ENCODE results near the gene TRAK1.

TRAK1 gene

DNA sequence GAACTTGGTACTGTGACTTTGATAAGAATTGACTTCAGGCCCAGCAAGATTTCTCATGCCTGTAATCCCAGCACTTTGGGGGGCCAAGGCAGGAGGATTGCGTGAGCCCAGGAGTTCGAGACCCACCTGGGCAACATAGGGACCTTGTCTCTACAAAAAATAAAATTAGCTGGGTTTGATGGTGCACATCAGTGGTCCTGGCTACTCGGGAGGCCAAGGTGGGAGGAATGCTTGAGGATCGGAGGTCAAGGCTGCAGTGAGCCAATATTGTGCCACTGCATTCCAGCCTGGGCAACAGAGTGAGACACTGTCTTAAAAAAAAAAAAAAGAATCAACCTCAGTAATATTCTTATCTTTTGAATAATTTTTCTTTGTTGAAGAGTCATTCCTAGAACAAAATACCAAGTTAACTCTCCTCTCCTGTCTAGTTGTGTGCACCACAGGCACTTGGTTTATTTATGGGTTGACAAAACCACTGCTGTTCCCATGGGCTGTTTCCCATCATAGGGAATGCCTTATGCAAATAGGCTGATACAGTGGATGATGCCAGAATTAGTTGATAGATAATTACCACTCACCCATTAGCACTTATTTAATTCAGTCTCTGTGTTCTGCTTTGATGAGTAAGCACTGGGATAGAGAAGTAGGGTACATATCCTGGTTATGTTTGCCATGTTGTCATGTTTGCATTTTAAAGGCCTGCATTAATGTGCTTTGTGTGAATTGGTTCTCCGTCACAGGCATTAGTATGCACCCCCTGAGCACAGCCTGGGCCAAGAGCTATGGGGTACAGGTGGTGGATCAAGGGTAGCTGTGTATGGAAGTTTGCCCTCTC, 32.9 kb downstream of the TRAK1 start:
- no peak for DNase-seq (ENCODE audit: low spot score)

DNA sequence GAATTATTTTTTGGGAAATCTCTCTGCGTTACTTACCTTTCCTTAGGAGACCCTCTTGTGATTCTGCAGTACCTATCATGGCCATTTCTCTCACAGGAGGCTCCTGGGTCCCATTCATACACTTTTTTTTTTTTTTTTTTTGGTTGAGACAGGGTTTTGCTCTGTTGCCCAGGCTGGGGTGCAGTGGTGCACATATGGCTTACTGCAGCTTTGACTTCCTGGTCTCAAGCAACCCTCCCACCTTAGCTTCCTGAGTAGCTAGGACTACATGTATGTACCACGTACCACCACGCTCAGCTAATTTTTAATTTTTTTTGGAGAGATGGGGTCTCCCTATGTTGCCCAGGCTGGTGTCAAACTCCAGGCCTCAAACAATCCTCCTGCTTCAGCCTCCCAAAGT, 36.1 kb downstream of the TRAK1 start:
- no peak for DNase-seq (ENCODE audit: low spot score)

DNA sequence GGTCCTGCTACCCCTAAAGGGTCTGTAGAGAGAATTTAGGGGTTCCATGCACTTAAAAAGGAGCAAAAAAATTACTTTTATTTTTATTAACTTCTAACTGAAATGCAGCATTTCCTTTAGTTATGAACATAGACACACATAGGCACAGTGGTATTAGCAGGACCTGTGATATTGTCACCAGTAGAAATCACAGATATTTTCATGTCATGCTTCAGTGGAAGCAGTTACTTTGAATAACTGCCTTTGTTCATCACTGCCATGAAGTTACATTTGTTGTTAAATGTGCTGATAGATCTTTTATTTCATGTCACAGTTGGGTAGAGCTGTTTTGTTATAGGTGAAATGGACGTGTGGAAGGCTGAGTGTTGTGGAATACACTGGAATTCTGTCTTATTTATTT, 37.4 kb downstream of the TRAK1 start:
- no peak for DNase-seq (ENCODE audit: low spot score)

DNA sequence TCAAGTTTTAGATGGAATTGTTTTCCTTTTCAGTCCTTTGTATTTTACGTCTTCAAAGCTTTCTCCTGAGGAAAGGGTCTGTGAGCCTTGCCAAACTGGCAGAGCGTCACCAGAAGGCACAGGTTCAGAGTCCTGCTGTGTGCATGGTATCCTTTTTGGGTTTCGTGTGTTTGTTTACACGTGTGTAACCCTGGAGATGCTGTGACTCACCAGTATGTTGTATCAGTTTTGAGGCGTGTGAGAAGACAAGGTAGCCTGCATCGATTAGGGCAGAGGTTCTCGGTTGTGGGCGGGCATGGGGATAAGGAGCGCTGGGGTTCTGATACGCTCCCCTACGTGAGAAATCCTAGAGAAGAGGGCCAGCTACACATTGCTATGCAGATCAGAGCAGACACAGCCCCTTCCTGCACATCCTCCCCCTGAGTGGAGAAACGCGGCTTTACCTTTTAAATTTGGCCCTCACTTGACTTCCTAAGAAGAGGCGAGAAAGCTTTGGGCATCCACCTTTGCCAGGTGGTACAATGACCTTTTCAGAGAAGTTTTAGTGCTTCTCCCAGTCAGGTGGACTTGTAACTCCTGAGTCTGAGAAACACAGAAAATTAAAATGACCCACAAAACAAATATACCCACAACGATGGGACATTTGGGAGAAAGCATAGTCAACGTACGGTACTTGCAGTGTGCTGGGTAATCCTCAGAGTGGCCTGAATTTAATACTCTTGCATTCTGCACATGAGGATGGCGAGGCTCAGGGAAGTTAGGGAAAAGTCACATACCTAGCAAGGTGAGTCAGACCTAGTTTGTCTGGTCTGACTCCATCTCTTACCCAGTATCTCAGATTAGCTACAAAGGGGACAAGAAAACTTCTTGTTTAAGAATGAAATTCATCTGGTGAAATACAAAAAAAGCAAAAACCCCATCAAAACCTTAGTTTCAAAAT, 38.1 kb downstream of the TRAK1 start:
- no peak for DNase-seq (ENCODE audit: low spot score)

DNA sequence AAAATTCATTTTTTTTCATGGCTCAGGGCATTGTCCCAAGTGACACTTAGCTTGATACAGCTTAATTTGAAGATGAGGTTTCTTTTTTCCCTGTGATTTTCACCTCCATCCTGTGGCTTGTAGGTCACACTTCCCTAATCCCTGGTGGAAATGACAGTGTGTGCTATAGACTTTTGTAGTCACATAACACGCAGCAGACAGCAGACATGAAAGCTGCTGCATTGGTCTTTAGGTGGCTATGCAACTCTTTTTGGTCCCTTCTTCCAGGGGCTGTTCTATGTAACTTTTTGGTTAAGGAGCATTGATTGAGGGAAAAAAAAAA, 38.8 kb downstream of the TRAK1 start:
- DNase-seq (ENCODE audit: low spot score) = no peak

DNA sequence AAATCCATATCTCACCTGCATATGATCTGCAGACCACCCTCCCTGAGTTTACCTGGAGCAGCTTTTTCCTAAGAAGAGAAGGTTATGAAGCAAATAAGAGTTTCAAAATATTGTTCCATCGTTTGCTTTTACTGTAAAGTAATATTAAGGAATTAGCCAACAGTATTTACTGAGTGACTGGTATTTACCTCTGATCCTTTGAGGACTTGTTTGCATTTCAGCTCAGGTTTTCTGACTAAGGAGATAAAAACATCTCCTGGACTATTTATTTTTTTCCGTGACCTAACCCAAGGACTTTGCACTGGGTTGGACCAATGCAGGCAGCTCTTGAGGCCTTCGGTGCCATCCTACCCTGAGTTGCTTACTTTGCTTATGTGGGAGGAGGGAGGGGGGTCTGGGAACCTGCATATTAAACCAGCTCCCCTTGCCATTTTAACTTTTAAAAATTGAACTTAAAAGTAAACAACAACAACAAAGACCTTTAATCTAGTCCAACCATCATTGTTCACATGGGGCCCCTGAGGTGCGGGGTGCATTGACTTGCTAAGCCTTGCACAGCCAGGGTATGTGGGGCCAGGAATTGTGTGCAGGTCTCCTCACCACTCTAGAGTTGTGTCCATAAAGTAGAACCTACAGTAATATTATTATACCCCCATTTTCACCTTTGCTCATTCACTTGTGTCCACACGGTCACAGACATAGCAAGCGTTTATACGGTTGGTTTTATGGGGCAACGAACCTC, 39.3 kb downstream of the TRAK1 start:
- no peak for DNase-seq (ENCODE audit: low spot score)

DNA sequence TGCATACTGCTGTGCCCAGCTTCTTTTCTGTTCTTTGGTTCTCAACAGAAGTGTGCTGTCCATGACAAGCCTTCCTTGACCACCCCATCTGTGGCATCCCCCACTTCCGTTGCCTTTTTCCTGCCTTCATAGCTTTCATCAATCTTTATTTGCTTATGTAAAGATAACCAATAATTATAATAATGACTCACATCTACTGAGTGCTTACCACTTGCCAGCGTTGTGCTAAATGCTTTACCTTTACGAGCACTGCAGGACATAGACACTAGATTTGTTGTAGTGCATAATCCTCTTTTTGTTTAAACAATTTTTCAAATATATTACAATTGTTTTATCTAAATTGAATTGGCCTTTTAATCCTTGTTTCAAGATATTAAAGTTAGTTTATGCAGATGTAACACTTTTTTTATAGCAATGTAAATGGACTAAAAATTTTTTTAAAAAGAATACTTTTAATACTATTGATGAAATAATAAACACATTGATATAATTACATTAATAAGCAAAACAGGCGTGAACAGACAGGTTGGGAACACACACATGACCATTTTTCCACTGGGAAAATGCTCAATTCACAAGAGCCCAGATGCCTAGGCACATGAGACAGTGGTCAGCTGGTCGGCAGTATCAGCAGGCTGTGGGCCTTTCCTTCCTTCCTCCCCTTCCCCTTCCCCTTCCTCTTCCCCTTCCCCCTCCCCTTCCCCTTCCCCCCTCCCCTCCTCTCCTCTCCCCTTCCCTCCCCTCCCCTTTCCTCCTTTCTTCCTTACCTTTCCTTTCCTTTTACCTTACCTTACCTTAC, 42.5 kb downstream of the TRAK1 start:
- DNase-seq (ENCODE audit: low spot score) = no peak

DNA sequence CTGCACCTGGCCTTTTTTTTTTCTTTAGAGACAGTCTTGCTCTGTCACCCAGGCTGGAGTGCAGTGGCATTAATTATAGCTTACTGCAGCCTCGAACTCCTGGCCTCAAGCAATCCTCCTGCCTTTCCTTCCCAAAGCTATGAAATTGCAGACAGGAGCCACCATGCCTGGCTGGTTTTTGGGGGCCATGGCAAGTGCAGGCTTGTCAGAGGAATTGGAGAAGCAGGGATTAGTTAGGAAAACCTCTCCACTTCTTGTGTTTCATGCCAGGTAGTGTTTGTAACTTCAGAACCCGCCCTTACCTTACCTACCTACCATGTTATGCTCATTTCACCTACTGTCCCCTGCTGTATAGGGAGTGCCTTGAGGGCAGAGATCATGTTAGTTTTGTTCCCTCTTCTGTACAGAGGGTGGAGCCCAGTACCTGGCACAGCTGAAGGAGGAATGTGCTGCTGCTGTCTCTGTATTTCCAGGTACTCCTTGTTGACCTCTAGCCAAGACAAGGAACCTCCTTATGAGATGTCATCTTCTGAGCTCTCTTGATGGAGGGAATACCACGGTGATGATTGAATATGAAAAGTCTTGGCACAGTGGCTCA, 43.8 kb downstream of the TRAK1 start:
- no peak for DNase-seq (ENCODE audit: low spot score)

DNA sequence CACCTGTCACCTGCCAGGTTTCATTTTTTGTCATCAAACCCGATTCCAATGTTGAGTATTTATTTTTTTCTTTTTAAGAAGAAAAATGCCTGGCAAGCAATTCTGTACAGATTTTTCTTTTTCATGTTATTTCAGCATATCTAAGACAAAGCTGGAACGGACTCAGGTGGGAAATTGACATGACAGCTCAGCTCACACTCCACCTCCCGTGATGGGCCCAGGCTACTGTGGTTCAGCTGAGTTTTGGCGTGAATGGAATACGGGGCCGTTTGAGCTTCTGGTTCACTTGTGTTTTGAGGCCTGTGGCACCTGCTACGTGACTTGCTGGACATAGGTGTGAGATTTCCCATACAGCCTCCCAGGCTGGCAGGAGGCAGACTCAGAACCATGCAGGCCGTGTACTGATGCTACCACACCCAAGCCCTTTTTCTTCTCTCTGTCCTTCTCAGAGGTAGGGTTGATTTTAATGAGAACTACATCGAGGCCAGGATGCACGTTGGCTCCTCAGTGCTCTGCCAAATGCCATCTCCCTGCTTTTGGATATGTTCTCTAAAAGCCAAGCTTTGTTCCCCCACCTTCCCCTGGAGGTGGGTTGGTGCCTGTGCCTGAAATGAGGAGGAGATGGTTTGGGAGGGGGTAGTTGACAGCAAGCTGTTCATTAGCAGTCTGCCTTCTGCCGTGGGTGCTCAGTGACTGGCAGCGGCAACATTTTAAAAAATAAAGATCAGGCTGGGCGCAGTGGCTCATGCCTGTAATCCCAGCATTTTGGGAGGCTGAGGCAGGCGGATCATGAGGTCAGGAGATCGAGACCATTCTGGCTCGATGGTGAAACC, 48.7 kb downstream of the TRAK1 start:
- no peak for DNase-seq (ENCODE audit: low spot score)

DNA sequence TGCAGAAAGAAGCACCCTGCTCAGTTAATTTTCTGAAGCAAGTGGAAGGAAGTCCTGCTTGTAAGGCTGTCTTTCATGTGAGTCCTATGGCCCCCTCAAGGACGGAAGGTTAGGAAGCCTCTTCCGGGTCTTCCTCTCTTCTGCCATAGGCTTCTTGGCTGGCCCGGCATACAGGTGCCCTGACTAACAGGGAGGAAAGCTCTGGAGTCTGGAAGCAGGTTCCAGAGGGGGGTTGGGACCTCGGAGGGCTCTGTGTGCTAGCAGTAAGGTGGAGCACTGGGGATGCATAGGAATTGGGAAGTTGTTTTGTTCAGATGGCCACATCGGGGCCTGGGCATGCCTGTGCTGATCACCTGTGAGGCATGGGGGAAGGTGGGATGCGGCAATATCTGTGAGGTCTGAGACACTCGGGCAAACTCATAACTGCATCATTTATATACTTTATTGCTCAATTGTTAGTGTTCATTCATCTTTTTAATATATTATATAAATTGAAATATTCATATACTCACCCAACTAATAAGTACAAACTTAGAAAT, 49.6 kb downstream of the TRAK1 start:
- DNase-seq (ENCODE audit: low spot score) = no peak

DNA sequence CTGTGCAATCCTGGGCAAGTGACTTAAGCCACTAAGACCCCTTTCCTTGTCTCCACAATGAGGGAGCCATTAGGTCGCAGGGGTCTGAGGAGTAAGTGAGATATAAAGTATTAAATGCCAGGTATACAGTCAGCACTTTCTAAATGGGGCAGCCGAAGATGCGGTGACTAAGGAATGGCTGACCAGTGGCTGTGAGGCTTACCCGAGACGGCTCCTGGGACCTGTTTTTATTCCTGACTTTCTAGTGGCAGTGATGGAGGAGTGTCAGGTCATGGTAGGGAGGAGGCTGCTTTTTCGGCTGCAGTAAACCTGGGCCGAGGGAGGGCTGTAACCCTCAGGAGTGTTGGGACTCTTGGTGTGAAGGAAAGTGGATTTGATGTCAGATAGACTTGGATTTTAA, 52.3 kb downstream of the TRAK1 start:
- no peak for DNase-seq (ENCODE audit: low spot score)

DNA sequence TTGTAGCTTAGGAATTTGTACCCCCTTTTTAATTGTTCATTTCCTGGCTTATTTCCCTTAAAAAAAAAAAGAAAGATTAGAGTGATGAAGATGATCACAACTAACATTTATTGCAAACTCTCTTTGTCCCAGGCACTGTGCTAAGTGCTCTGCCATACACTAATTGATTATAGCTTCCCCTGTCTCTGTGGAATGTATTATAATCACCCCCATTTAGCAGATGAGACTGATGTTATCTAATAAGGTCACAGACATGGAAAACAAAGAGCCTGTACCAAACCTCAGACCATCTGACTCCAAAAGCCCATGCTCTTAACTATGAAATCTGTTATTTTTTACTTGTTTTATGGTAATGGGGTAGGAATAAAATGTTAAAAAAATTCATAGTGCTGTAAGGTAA, 53.1 kb downstream of the TRAK1 start:
- no peak for DNase-seq (ENCODE audit: low spot score)

DNA sequence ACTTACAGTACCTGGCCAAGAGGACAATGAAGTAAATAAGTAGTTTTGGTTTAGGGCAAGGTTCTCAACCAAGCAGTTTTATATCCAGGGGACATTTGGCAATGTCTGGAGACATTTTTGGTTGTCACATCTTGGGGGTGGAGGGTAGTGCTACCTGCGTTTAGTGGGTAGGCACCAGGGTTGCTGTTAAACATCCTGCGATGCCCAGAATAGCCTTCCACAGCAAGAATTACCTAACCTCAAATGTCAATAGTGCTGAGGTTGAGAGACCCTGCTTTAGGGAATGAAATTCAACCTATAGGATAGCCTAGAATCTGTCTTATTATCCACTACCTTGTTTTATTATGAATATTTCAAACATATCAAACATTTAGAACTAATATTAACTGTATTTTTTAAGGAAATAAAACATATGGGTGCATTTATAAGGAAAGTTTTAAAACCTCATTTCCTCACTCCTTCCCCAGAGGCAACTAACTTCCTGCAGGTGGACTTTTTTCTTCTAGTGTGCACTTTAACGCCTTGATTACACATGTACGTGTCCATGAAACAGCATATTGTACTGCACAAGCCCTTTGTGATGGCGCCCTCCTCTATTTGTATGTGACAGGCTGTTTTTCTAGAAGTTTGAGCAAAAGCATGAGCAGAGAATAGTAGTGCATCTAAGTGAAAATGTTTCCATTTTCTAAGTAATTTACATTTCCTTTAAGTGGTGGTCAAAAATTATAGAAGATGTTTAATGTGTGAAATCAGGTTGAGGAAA, 57.1 kb downstream of the TRAK1 start:
- no peak for DNase-seq (ENCODE audit: low spot score)

DNA sequence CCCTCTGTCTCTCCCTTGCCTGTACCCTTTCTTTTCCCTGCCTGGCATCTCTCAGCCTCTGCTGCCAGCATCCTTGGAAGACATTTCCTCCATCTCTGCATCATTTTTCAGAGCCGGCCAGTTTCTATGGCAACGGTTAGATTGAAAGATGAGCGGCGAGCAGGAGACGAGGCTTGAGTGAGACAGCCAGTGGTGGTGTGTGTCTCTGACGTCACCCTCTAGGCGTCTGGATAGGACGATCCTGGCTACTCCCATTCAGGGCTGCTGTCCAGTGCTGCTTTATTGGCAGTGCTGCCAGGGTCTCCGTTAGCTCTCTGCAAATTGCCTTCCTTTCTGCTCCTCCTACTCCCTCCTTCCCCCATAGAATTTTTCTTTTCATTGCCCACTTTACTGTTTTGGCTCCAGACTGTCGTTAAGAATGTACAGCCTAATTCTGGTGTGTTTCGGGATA, 57.9 kb downstream of the TRAK1 start:
- peak; percentile 98 for DNase-seq (ENCODE audit: low spot score)

DNA sequence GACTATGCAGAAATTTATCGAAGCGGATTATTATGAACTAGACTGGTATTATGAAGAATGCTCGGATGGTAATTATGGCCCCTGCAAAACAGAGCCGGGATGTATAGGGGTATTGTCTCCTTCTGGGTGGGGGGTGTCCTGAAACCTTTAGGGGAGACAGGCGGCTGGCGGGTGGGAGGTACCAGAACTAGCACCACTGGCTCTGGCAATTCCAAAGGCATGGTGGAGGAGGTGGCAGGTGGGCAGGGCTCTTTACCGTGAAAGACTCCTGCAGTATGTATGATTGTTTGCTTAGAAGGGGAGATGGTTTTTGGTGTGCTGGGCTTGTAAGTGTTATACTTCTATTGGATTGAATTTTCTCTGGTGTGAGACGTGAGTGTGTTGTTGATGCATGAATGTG, 58.4 kb downstream of the TRAK1 start:
- no peak for DNase-seq (ENCODE audit: low spot score)

DNA sequence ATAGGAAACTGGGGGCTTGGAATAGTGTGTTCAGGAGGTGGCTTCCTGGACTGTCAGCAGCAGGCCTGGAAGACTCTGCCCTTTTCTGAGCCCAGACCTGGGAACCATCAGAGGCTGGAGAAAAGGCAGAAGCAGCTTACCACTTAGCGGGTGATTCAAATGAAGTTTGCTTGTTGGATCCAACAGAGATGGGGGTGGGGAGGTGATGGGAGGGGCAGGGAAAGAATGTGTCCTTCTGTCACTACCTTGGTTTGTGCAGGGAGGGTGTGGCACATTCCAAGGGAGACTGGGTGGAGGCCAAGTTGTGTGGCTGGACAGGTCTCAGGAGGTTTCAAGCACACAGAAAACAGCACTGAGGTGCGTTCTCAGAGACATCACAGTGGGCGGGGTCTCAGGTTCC, 58.8 kb downstream of the TRAK1 start:
- DNase-seq (ENCODE audit: low spot score) = no peak

DNA sequence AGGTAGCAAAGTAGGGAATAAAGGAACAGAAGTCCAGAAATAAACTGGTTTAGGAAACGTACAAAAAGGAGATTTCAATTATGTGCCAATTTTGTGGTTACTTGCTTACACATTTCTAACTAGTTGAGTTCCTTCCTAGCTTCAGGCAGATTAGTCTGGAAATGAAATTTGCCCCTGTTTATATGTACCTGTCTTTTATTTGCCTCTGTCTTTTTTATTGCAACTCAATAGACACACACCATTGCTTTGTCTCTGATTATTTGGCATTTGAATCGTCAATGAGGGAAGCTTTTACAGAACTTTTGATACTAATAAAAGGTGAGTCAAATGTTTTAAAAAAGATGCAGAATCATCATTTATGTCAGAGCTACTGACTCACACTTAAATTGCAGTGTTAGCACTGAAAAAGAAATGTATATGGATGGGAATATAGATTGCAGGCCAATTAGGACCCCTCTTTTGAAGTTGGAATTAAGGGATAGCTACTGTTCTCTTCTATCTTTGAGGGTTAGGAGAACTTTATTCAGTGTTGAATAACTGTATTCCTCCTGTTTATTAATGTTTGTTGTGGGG, 60.5 kb downstream of the TRAK1 start:
- no peak for DNase-seq (ENCODE audit: low spot score)

DNA sequence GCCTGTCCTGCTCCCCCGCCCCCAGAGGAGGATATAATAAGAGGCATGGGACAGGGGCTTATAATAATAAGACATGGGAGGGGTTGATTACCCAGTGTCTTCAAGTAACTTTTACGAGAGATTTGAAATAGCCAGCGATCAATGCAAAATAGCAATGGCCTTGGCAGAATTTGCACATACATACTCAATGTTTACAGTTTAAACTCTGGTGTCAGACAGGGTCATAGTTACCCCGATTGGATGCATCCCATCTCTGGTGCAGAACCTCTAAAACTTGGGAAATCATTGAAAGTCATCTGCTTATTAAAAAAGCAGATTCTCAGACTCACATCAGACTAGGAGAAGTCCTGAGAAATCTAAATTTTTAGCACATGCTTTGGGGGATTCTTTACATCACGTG, 61.0 kb downstream of the TRAK1 start:
- DNase-seq (ENCODE audit: low spot score) = no peak

DNA sequence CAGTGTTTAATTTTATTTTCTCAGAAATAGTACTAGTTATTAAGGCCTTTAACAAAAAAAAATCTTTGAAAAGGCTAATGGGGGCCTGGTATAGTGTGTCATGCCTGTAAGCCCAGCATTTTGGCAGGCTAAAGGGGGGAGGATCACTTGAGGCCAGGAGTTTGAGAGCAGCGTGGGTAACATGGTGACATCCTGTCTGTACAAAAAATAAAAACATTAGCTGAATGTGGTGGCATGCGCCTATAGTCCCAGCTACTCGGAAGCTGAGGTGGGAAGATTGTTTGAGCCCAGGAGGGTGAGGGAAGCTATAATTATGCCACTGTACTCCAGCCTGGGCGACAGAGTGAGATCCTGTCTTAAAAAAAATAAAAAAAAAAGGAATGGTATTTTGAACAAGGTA, 61.9 kb downstream of the TRAK1 start:
- DNase-seq (ENCODE audit: low spot score) = no peak

All from pons (tissue), 1 donor.